ENCODE measurements around the gene EPHA8. TPM values are rescaled to one million over a fixed set of nuclear protein-coding genes. Genes with fewer than 3 reads are reported as not detected.

Gene EPHA8
- total and polyA plus RNA-seq, 12 donors, result 0.11 to 10.1 (median 1.6) TPM; not detected in 2

- WGBS, 4 donors, result 76 to 100% (median 92%) methylated on average over 2 to 6 of the region's 6 CpGs
- Histone ChIP-seq H3K27ac (no peak overlapping the region), H3K27me3 (no peaks in the 10 kb centered on the region), H3K36me3 (replicated peaks in 1 of 2) (no peaks in the 10 kb centered on the region), H3K4me3 (no peak overlapping the region), H3K9me3 (replicated peaks in 1 of 3) (no peaks in the 10 kb centered on the region), H3K4me1 (replicated peaks in 1 of 2) (peaks cover 9 to 24% of the 10 kb centered on the region in 2 donors)
- DNase-seq, result no peak
- TF ChIP-seq CTCF (IDR thresholded peaks at IDR 0.05) (no peak), POLR2A (IDR thresholded peaks at IDR 0.05) (no peak)
- intact Hi-C loops (cut with DNase I), result no loop called here
These were observed 27.9 kb upstream of the EPHA8 start for GRCh38 chr1:22535399-22535798.

- peaks cover 9 to 13% of the 10 kb centered on the region in 2 donors for H3K4me1 ChIP-seq (replicated peaks in 1 of 2)
These were observed 26.8 kb upstream of the EPHA8 start for GRCh38 chr1:22536506-22536905.

GRCh38 chr1:22537441-22538139 is 25.7 kb upstream of the EPHA8 start:
- intact Hi-C loops (cut with DNase I), result no loop called here
- Histone ChIP-seq H3K27ac (no peak overlapping the region), H3K4me3 (no peak overlapping the region), H3K4me1 (replicated peaks in 1 of 2) (peaks cover 9 to 13% of the 10 kb centered on the region in 2 donors), H3K27me3 (no peaks in the 10 kb centered on the region), H3K9me3 (replicated peaks in 1 of 3) (no peaks in the 10 kb centered on the region), H3K36me3 (replicated peaks in 1 of 2) (no peaks in the 10 kb centered on the region)
- TF ChIP-seq CTCF (IDR thresholded peaks at IDR 0.05) (no peak), POLR2A (IDR thresholded peaks at IDR 0.05) (no peak)
- DNase-seq, result peak in 3 of 7 donors; percentile 47 to 50 (median 49)
- 49 to 56% (median 53%) methylated on average over 11 to 13 of the region's 13 CpGs for WGBS, 4 donors

More at GRCh38 chr1:22536506-22536905, 26.8 kb upstream of the EPHA8 start:
- Histone ChIP-seq H3K27ac (no peak overlapping the region), H3K4me3 (no peak overlapping the region), H3K9me3 (replicated peaks in 1 of 3) (no peaks in the 10 kb centered on the region), H3K36me3 (replicated peaks in 1 of 2) (no peaks in the 10 kb centered on the region), H3K27me3 (no peaks in the 10 kb centered on the region)
- no peak for TF ChIP-seq CTCF (IDR thresholded peaks at IDR 0.05)
- TF ChIP-seq POLR2A (IDR thresholded peaks at IDR 0.05), result no peak
- peak in 1 of 7 donors; percentile 27 for DNase-seq
- intact Hi-C loops (cut with DNase I), result no loop called here
- WGBS, 4 donors, result 85 to 90% (median 90%) methylated on average over 4 to 7 of the region's 7 CpGs

- H3K27ac ChIP-seq, result no peak overlapping the region
- WGBS, 4 donors, result 83 to 94% (median 84%) methylated on average over 16 of the region's 16 CpGs
- H3K4me1 ChIP-seq (replicated peaks in 1 of 2), result peaks cover 9 to 13% of the 10 kb centered on the region in 2 donors
- no peak for DNase-seq
- H3K27me3 ChIP-seq, result no peaks in the 10 kb centered on the region
- H3K36me3 ChIP-seq (replicated peaks in 1 of 2), result no peaks in the 10 kb centered on the region
- TF ChIP-seq POLR2A (IDR thresholded peaks at IDR 0.05), result no peak
- TF ChIP-seq CTCF (IDR thresholded peaks at IDR 0.05), result no peak
- intact Hi-C loops (cut with DNase I), result no loop called here
- no peaks in the 10 kb centered on the region for H3K9me3 ChIP-seq (replicated peaks in 1 of 3)
- no peak overlapping the region for H3K4me3 ChIP-seq
These were observed 23.7 kb upstream of the EPHA8 start for GRCh38 chr1:22539510-22540118.

Data from adrenal gland (tissue), 12 donors.